HK-2 (cell line): ENCODE results near the gene DGKI.
"Not testable (repeated sequence)": the region's sequence is repeated elsewhere in the genome, so short reads cannot be mapped to it uniquely, and the experiment has no call there.

Source experiments
- DNase-seq: peaks from one replicate; pipeline ENCODE4 v3.0.0-alpha.2; 2018; ENCODE audit not compliant: unreplicated experiment

DGKI gene

GRCh38 chr7:137742051-137742450, 104.7 kb downstream of the DGKI start:
- no peak for DNase-seq

GRCh38 chr7:137741443-137741842, 105.3 kb downstream of the DGKI start:
- no peak for DNase-seq

- DNase-seq, result no peak
Measured at GRCh38 chr7:137734221-137734620, 112.6 kb downstream of the DGKI start.

GRCh38 chr7:137732168-137732567, 114.6 kb downstream of the DGKI start:
- DNase-seq, result no peak

GRCh38 chr7:137731436-137731835, 115.3 kb downstream of the DGKI start:
- no peak for DNase-seq

- no peak for DNase-seq
Measured at GRCh38 chr7:137728426-137728825, 118.3 kb downstream of the DGKI start.

GRCh38 chr7:137727413-137727812, 119.4 kb downstream of the DGKI start:
- DNase-seq, result no peak

- DNase-seq, result no peak
Measured at GRCh38 chr7:137718355-137718754, 128.4 kb downstream of the DGKI start.

GRCh38 chr7:137717811-137718271, 128.9 kb downstream of the DGKI start:
- no peak for DNase-seq

- DNase-seq, result no peak
Measured at GRCh38 chr7:137717045-137717444, 129.7 kb downstream of the DGKI start.

- no peak for DNase-seq
Measured at GRCh38 chr7:137716061-137716460, 130.7 kb downstream of the DGKI start.

- DNase-seq, result no peak
Measured at GRCh38 chr7:137715533-137715932, 131.2 kb downstream of the DGKI start.

- no peak for DNase-seq
Measured at GRCh38 chr7:137715121-137715520, 131.7 kb downstream of the DGKI start.

- not testable (repeated sequence) for DNase-seq
Measured at GRCh38 chr7:137706330-137706729, 140.4 kb downstream of the DGKI start.

- no peak for DNase-seq
Measured at GRCh38 chr7:137704723-137705122, 142.1 kb downstream of the DGKI start.

- no peak for DNase-seq
Measured at GRCh38 chr7:137703291-137704010, 143.3 kb downstream of the DGKI start.

- DNase-seq, result no peak
Measured at GRCh38 chr7:137696988-137697387, 149.8 kb downstream of the DGKI start.

GRCh38 chr7:137696376-137696775, 150.4 kb downstream of the DGKI start:
- DNase-seq, result no peak

- DNase-seq, result no peak
Measured at GRCh38 chr7:137695942-137696341, 150.8 kb downstream of the DGKI start.

GRCh38 chr7:137695494-137695893, 151.3 kb downstream of the DGKI start:
- DNase-seq, result no peak

- DNase-seq, result no peak
Measured at GRCh38 chr7:137694405-137694804, 152.4 kb downstream of the DGKI start.

- DNase-seq, result no peak
Measured at GRCh38 chr7:137692399-137692798, 154.4 kb downstream of the DGKI start.

GRCh38 chr7:137691566-137691965, 155.2 kb downstream of the DGKI start:
- DNase-seq, result no peak

- no peak for DNase-seq
Measured at GRCh38 chr7:137690635-137691034, 156.1 kb downstream of the DGKI start.
